ENCODE data around the gene KIAA1755.
A peak's percentile ranks its signal among the peaks of the same experiment; 100 is the strongest.

KIAA1755 gene

DNA sequence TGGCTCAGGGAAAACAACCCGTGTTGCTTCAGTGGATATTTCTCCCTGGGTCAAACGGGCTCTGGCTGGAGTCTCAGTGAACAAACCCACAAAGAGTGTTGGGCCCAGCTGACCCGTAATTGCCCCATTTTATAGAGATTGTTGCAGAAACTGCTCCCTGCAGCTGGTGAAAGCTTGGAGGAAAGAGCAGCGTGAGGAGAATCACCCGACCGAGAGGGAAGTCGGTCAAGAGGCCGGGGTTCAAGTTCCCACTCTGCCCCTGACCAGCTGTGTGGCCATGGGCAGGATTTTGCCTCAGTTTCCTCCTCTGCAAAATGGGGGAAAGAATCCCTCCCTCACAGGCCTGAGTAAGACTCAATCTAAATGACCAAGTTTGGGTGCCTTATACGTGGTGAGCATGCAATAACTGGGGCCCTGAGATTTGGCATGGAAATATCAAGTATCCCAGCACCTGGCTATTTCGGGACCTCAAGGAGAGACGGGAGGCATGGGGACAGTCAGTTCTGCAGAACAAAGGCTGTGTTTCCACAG, 93.8 kb downstream of the KIAA1755 start:
- DNase-seq (ENCODE audit: low spot score): no peak

- DNase-seq (ENCODE audit: low spot score): no peak
Observed at GRCh38 chr20:38165966-38166702, 94.4 kb downstream of the KIAA1755 start.

GRCh38 chr20:38165089-38165965, 95.2 kb downstream of the KIAA1755 start, which contains the start of gene TGM2:
Gene TGM2 (minus strand): TSS chr20:38165270. CDS start chr20:38165198, 72 bp downstream.
- DNase-seq (ENCODE audit: low spot score): peak; percentile 89

DNA sequence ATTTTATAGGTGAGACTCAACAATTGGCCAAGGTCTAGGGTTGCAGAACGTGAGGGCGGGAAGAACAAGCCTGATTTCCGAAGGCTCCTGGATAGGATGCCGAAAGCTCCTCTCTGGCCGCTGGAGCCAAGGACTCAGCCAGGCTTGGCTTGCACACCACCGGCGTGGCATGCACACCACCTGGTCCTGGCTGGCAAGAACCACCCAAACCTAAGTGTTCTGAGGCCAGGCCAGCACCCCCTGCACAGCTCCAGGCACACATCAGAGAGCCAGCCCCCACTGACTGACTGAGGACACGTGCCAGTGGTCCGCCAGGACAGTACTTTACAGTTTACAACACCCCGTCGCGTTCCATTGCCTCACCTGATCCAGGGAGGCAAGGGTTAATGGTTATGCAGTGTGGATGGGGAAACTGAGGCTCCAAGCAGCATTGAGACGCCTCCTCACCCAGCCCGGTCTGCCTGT, 95.9 kb downstream of the KIAA1755 start:
- no peak for DNase-seq (ENCODE audit: low spot score)

- DNase-seq (ENCODE audit: low spot score): no peak
Observed at GRCh38 chr20:38164069-38164468, 96.5 kb downstream of the KIAA1755 start.

DNA sequence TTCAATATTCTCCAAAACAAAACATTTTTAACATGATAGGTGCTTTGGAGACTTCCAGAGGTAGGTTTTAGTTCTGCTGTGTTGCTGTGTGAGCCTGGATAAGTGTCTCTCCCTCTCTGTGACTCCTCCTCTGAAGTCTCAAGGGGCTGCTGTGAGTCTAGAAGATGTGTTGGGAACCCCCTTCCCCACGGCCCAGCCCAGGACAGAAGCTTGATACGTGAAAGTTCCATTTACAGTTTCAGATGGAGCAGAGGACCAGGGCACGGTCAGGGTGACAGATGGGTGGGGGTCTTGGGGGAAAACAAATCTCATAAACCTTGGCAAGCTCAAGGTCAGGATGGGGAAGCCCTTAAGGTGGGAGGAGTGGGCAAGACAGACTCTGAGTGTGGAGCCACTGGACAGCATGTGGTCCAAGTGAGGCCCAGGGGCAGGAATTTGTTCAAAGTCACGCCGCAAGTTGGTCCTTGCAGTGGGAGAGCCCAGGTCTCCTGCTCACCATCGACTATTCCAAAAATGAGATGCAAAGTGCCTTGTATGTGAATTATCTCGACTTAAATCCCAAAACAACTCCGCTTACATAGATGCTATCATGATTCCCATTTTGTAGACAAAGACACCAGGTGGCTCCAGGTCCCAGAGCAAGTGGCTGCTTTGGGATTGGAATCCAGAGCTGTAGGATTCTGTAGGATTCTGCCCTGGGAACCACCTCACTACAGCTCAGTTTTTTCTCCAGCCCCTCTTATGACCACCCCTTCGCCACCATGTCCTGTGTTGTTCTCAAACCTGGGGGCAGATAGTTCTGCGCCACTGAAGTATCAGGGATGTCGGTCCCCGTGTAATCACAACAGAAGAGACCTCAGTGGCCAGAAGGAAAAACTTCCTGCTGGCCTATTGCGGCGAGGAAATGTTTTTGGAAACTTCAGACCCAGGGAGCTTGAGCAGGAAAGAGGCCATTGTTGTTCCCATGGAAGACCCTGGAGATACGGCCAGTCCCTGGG, 97.4 kb downstream of the KIAA1755 start:
- no peak for DNase-seq (ENCODE audit: low spot score)

DNA sequence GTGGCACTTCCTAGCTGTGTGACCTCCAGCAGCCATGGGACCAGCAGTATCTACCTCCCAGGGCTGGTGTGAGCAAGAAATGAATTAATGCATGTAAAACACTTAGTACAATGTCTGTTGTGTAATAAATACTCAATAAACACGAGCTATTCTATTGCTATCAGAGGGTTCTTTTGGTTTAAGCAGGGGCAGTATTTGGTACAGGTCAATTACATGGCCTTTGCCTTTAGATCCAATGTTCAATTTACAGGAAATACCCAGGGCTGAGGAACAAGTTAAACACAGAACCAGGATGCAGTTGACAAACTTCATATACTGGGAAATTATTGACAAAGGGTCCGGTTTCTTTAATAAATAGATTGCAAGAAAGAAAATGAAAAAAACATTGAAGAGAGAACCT, 98.4 kb downstream of the KIAA1755 start:
- no peak for DNase-seq (ENCODE audit: low spot score)

GRCh38 chr20:38161412-38161774, 99.1 kb downstream of the KIAA1755 start:
- no peak for DNase-seq (ENCODE audit: low spot score)

Measured in hematopoietic multipotent progenitor cell treated with erythropoietin and hydrocortisone succinate and interleukin-3 and kit ligand, for 15 days (in vitro differentiated cells).